ENCODE data around the gene LAMA1.
"Not testable (repeated sequence)": the region's sequence is repeated elsewhere in the genome, so short reads cannot be mapped to it uniquely, and the experiment has no call there.

LAMA1 gene

GRCh38 chr18:6940451-6940850 lies 177.1 kb downstream of the LAMA1 start:
- DNase-seq (ENCODE audit: low read depth in 1 of 2, low spot score in 1 of 2), result no peak
- in situ Hi-C loops (cut with HindIII; ENCODE audit: low pct_unique_long_range_greater_than_20kb, low sequenced_read_pairs), result no loop called here
- no peak for TF ChIP-seq JUND (IDR thresholded peaks at IDR 0.05; ENCODE audit: low read depth)

- TF ChIP-seq JUND (IDR thresholded peaks at IDR 0.05; ENCODE audit: low read depth), result no peak
- in situ Hi-C loops (cut with HindIII; ENCODE audit: low pct_unique_long_range_greater_than_20kb, low sequenced_read_pairs), result no loop called here
- DNase-seq (ENCODE audit: low read depth in 1 of 2, low spot score in 1 of 2), result no peak
Measured at GRCh38 chr18:6939972-6940371, 177.6 kb downstream of the LAMA1 start.

GRCh38 chr18:6938403-6938802 lies 179.2 kb downstream of the LAMA1 start:
- in situ Hi-C loops (cut with HindIII; ENCODE audit: low pct_unique_long_range_greater_than_20kb, low sequenced_read_pairs); DNase-seq (ENCODE audit: low read depth in 1 of 2, low spot score in 1 of 2): not testable (repeated sequence)

- in situ Hi-C loops (cut with HindIII; ENCODE audit: low pct_unique_long_range_greater_than_20kb, low sequenced_read_pairs), result no loop called here
- no peak for DNase-seq (ENCODE audit: low read depth in 1 of 2, low spot score in 1 of 2)
- TF ChIP-seq JUND (IDR thresholded peaks at IDR 0.05; ENCODE audit: low read depth), result no peak
Measured at GRCh38 chr18:6938003-6938402, 179.6 kb downstream of the LAMA1 start.

GRCh38 chr18:6934859-6935258 lies 182.7 kb downstream of the LAMA1 start:
- no peak for TF ChIP-seq JUND (IDR thresholded peaks at IDR 0.05; ENCODE audit: low read depth)
- no peak for DNase-seq (ENCODE audit: low read depth in 1 of 2, low spot score in 1 of 2)
- in situ Hi-C loops (cut with HindIII; ENCODE audit: low pct_unique_long_range_greater_than_20kb, low sequenced_read_pairs), result no loop called here

GRCh38 chr18:6929370-6930102 lies 188.1 kb downstream of the LAMA1 start:
- in situ Hi-C loops (cut with HindIII; ENCODE audit: low pct_unique_long_range_greater_than_20kb, low sequenced_read_pairs), result no loop called here
- no peak for DNase-seq (ENCODE audit: low read depth in 1 of 2, low spot score in 1 of 2)
- no peak for TF ChIP-seq JUND (IDR thresholded peaks at IDR 0.05; ENCODE audit: low read depth)

GRCh38 chr18:6928359-6928758 lies 189.2 kb downstream of the LAMA1 start:
- no peak for TF ChIP-seq JUND (IDR thresholded peaks at IDR 0.05; ENCODE audit: low read depth)
- in situ Hi-C loops (cut with HindIII; ENCODE audit: low pct_unique_long_range_greater_than_20kb, low sequenced_read_pairs), result no loop called here

GRCh38 chr18:6927153-6927552 lies 190.4 kb downstream of the LAMA1 start:
- in situ Hi-C loops (cut with HindIII; ENCODE audit: low pct_unique_long_range_greater_than_20kb, low sequenced_read_pairs), result no loop called here
- TF ChIP-seq JUND (IDR thresholded peaks at IDR 0.05; ENCODE audit: low read depth), result no peak
- no peak for DNase-seq (ENCODE audit: low read depth in 1 of 2, low spot score in 1 of 2)

More at GRCh38 chr18:6928359-6928758, 189.2 kb downstream of the LAMA1 start:
- DNase-seq (ENCODE audit: low read depth in 1 of 2, low spot score in 1 of 2), result no peak

- in situ Hi-C loops (cut with HindIII; ENCODE audit: low pct_unique_long_range_greater_than_20kb, low sequenced_read_pairs), result no loop called here
- no peak for DNase-seq (ENCODE audit: low read depth in 1 of 2, low spot score in 1 of 2)
- no peak for TF ChIP-seq JUND (IDR thresholded peaks at IDR 0.05; ENCODE audit: low read depth)
Measured at GRCh38 chr18:6923220-6923619, 194.4 kb downstream of the LAMA1 start.

- in situ Hi-C loops (cut with HindIII; ENCODE audit: low pct_unique_long_range_greater_than_20kb, low sequenced_read_pairs), result no loop called here
- TF ChIP-seq JUND (IDR thresholded peaks at IDR 0.05; ENCODE audit: low read depth), result no peak
- no peak for DNase-seq (ENCODE audit: low read depth in 1 of 2, low spot score in 1 of 2)
Measured at GRCh38 chr18:6921571-6921970, 196.0 kb downstream of the LAMA1 start.

GRCh38 chr18:6920099-6920955 lies 197.3 kb downstream of the LAMA1 start:
- in situ Hi-C loops (cut with HindIII; ENCODE audit: low pct_unique_long_range_greater_than_20kb, low sequenced_read_pairs), result no loop called here

GRCh38 chr18:6917072-6917471 lies 200.5 kb downstream of the LAMA1 start:
- TF ChIP-seq JUND (IDR thresholded peaks at IDR 0.05; ENCODE audit: low read depth), result no peak
- no peak for DNase-seq (ENCODE audit: low read depth in 1 of 2, low spot score in 1 of 2)
- in situ Hi-C loops (cut with HindIII; ENCODE audit: low pct_unique_long_range_greater_than_20kb, low sequenced_read_pairs), result no loop called here

More at GRCh38 chr18:6920099-6920955, 197.3 kb downstream of the LAMA1 start:
- peak; percentile 37 to 75 for DNase-seq (ENCODE audit: low read depth in 1 of 2, low spot score in 1 of 2)
- TF ChIP-seq JUND (IDR thresholded peaks at IDR 0.05; ENCODE audit: low read depth), result no peak

- no peak for TF ChIP-seq JUND (IDR thresholded peaks at IDR 0.05; ENCODE audit: low read depth)
- in situ Hi-C loops (cut with HindIII; ENCODE audit: low pct_unique_long_range_greater_than_20kb, low sequenced_read_pairs), result no loop called here
- DNase-seq (ENCODE audit: low read depth in 1 of 2, low spot score in 1 of 2), result no peak
Measured at GRCh38 chr18:6901286-6901926, 216.2 kb downstream of the LAMA1 start.

All from T47D (cell line).